Stomach smooth muscle (tissue), 2 donors: Measurements from ENCODE around the gene CYFIP1.

Experiments used
- H3K27ac ChIP-seq: one replicate; pipeline ENCODE4 v1.7.0; 2013; ENCODE audit warnings: mild to moderate bottlenecking, low read length, inconsistent platforms
- H3K27me3 ChIP-seq, 2 donors: one replicate each; pipeline ENCODE4 v1.7.0; 2013; ENCODE audit warnings: low read length in 2 of 2; ENCODE audit not compliant: insufficient read depth in 2 of 2, control insufficient read depth in 1 of 2
- H3K36me3 ChIP-seq, 2 donors: one replicate each; pipeline ENCODE4 v1.7.0; 2013; ENCODE audit warnings: low read length in 2 of 2; ENCODE audit not compliant: control insufficient read depth in 2 of 2, insufficient read depth in 2 of 2
- H3K4me1 ChIP-seq: one replicate; pipeline ENCODE4 v1.7.0; 2013; ENCODE audit warnings: low read length; ENCODE audit not compliant: control insufficient read depth, insufficient read depth
- H3K4me3 ChIP-seq, 2 donors: one replicate each; pipeline ENCODE4 v1.7.0; 2013; ENCODE audit warnings: low read length in 2 of 2
- H3K9ac ChIP-seq, 2 donors: one replicate each; pipeline ENCODE4 v1.7.0; 2013; ENCODE audit warnings: low read length in 2 of 2, mild to moderate bottlenecking in 1 of 2
- H3K9me3 ChIP-seq, 2 donors: one replicate each; pipeline ENCODE4 v1.7.0; 2013; ENCODE audit warnings: low read length in 2 of 2; ENCODE audit not compliant: control insufficient read depth in 2 of 2
- donor health status: healthy.
- donor health status: Pancreatic carcinoma.

Gene CYFIP1

DNA sequence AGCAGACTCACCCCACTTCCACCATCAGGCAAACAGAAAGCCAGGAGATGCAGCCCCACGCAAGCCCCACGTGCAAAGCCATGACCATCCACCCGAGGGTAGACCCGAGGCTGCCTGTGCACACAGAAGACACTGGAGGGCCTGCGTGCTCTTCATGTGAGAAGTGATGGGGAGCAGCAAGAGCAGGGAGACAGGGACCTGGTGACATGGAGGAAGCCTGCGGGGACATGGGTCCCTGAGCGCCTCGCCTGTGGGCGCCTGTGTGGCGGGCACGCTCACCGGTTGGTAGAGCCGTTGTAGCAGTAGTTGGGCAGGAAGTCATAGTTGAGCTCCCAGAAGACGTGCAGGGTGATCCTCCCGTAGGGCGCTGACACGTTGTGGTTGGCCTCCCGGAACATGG lies 76.7 kb downstream of the CYFIP1 start:
- Histone ChIP-seq H3K36me3 (peaks cover 38 to 46% of the 10 kb centered on the region in 2 donors), H3K27ac (no peak overlapping the region), H3K9me3 (no peaks in the 10 kb centered on the region), H3K9ac (no peak overlapping the region), H3K27me3 (no peaks in the 10 kb centered on the region), H3K4me3 (no peak overlapping the region), H3K4me1 (no peaks in the 10 kb centered on the region)

DNA sequence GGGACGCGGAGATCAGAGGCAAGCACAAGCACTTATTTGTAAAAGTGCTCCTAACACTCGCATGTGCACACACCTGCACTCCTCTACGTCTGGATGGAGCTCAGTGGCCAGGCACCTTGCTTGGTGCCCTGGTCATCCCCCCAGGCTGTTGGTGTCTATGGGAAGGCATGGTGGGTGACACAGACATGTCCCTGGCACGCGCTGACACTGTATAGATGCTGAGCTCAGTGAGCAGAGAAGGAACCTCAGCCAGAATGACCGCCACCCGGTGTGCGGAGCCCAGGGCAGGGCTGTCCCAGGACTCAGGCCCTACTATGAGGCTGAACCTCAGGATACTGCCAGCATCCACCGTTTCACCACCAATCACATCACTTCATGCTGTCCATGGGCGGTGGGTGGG lies 77.2 kb downstream of the CYFIP1 start:
- Histone ChIP-seq H3K27me3 (no peaks in the 10 kb centered on the region), H3K27ac (no peak overlapping the region), H3K4me1 (no peaks in the 10 kb centered on the region), H3K9me3 (no peaks in the 10 kb centered on the region), H3K4me3 (no peak overlapping the region), H3K9ac (no peak overlapping the region), H3K36me3 (peaks cover 35 to 46% of the 10 kb centered on the region in 2 donors)

DNA sequence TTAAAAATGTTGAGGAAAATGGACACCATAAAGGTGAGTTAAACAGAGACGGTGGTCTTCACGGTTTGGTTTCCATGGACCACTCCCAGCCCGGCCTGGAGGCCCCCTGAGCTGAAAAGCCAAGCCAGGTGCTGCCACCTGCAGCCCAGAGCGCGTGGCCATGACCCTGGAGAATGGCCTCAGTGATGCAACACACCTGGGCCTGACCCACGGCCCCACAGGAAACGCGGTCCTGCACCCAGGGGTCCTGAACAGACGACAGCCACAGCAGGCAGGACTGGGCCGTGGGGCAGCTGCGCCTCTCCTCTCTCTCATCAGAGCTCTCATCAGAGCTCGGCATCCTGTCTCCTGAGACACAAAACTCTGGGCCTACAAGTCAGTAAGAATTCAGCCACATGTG lies 77.6 kb downstream of the CYFIP1 start:
- H3K9ac ChIP-seq, result no peak overlapping the region
- H3K36me3 ChIP-seq, result peaks cover 34 to 46% of the 10 kb centered on the region in 2 donors
- no peaks in the 10 kb centered on the region for H3K9me3 ChIP-seq
- H3K27me3 ChIP-seq, result no peaks in the 10 kb centered on the region
- no peak overlapping the region for H3K27ac ChIP-seq
- H3K4me1 ChIP-seq, result no peaks in the 10 kb centered on the region
- no peak overlapping the region for H3K4me3 ChIP-seq

DNA sequence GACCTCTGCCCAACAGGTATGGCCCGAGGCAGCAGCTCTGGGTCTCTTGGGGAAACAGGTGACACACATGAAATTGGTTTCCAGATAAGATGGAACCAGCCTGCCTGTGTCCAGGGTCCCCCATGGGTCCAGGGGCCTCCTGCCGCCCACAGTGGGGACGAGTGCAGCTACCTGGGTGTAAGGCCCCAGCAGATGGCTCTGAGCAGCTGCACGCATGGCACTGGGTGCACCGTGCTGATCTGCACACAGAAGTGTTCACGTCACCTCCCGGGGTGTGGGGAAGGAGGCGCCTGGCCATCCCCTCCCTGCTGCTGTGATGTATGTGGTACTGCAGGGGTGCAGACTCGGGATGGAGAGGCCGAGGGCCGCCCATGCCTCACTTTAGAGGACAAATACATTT lies 78.1 kb downstream of the CYFIP1 start:
- Histone ChIP-seq H3K4me1 (no peaks in the 10 kb centered on the region), H3K9me3 (no peaks in the 10 kb centered on the region), H3K27me3 (no peaks in the 10 kb centered on the region), H3K27ac (no peak overlapping the region), H3K36me3 (peaks cover 31 to 40% of the 10 kb centered on the region in 2 donors), H3K4me3 (no peak overlapping the region), H3K9ac (no peak overlapping the region)

GRCh38 chr15:22895465-22896190 lies 84.5 kb downstream of the CYFIP1 start:
- Histone ChIP-seq H3K9ac (no peak overlapping the region), H3K4me1 (no peaks in the 10 kb centered on the region), H3K9me3 (no peaks in the 10 kb centered on the region), H3K4me3 (no peak overlapping the region), H3K27me3 (no peaks in the 10 kb centered on the region), H3K27ac (no peak overlapping the region), H3K36me3 (peaks cover 30 to 41% of the 10 kb centered on the region in 2 donors)

DNA sequence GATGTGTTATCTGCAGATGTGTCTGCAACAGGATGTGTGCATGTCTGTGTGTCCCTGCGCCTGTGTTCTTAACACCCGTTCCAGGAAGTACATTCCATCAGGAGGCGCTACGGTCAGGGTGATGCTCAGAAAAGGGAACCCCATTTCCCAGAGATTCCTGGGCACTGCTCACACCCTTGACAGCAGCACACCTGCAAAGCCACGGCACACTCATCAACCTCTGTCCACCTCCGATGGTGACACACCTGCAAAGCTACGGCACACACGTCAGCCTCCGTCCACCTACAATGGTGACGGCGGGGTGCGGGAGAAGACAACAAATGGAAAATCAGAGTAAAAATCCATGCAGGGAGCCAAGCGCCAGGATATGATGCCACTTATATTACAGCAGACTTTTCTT lies 86.3 kb downstream of the CYFIP1 start:
- no peak overlapping the region for H3K9ac ChIP-seq
- H3K4me1 ChIP-seq, result no peaks in the 10 kb centered on the region
- no peak overlapping the region for H3K4me3 ChIP-seq
- H3K36me3 ChIP-seq, result peaks cover 25 to 33% of the 10 kb centered on the region in 2 donors
- no peaks in the 10 kb centered on the region for H3K9me3 ChIP-seq
- H3K27ac ChIP-seq, result no peak overlapping the region
- no peaks in the 10 kb centered on the region for H3K27me3 ChIP-seq

GRCh38 chr15:22893081-22893480 lies 87.1 kb downstream of the CYFIP1 start:
- H3K36me3 ChIP-seq, result peaks cover 25 to 33% of the 10 kb centered on the region in 2 donors
- H3K9me3 ChIP-seq, result no peaks in the 10 kb centered on the region
- H3K27me3 ChIP-seq, result no peaks in the 10 kb centered on the region
- H3K4me1 ChIP-seq, result no peaks in the 10 kb centered on the region
- no peak overlapping the region for H3K9ac ChIP-seq
- no peak overlapping the region for H3K27ac ChIP-seq
- no peak overlapping the region for H3K4me3 ChIP-seq

DNA sequence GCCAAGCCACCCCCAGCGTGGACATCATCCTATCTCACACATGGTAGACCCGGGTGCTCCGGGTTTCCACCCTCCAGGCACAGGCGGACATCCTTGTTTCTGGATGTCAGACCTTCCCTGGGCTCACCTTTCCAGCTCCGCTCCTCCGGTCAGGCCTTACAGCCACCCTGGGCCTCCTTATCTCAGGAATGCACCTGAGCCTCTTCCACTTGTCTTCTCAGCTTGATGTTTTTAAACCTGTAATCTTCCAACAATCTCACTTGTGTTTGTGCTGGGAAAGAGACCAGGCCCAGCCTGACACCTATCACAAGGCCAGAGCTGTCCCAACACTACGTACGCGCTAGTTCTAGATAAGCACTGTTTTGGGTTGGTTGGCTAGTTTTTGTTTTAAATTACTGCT lies 87.8 kb downstream of the CYFIP1 start:
- Histone ChIP-seq H3K9me3 (no peaks in the 10 kb centered on the region), H3K4me1 (no peaks in the 10 kb centered on the region), H3K27ac (no peak overlapping the region), H3K9ac (no peak overlapping the region), H3K4me3 (no peak overlapping the region), H3K36me3 (peaks cover 21 to 34% of the 10 kb centered on the region in 2 donors), H3K27me3 (no peaks in the 10 kb centered on the region)

- no peak overlapping the region for H3K27ac ChIP-seq
- no peak overlapping the region for H3K9ac ChIP-seq
These were observed 88.5 kb downstream of the CYFIP1 start for GRCh38 chr15:22891426-22892210.

GRCh38 chr15:22890296-22890695 lies 89.9 kb downstream of the CYFIP1 start:
- Histone ChIP-seq H3K4me1 (no peaks in the 10 kb centered on the region), H3K27me3 (no peaks in the 10 kb centered on the region), H3K27ac (no peak overlapping the region), H3K36me3 (peaks cover 21 to 27% of the 10 kb centered on the region in 2 donors), H3K9ac (no peak overlapping the region), H3K9me3 (no peaks in the 10 kb centered on the region), H3K4me3 (no peak overlapping the region)

More at GRCh38 chr15:22891426-22892210, 88.5 kb downstream of the CYFIP1 start:
- no peaks in the 10 kb centered on the region for H3K4me1 ChIP-seq
- H3K36me3 ChIP-seq, result peaks cover 21 to 33% of the 10 kb centered on the region in 2 donors
- H3K4me3 ChIP-seq, result no peak overlapping the region
- no peaks in the 10 kb centered on the region for H3K9me3 ChIP-seq
- no peaks in the 10 kb centered on the region for H3K27me3 ChIP-seq
